C4-2B (cell line): ENCODE results near the gene ING2.

Experiments used
- H3K27ac ChIP-seq: fragments of 450-650 bp; 2 replicates; pipeline ENCODE4 v1.5.1; 2017
- ZFX ChIP-seq: fragments of 450-650 bp; IDR thresholded peaks from 2 replicates; pipeline ENCODE4 v1.6.1; 2017
- TF ChIP-seq, protein P1 (sequence below): fragments of 450-650 bp; conservative IDR thresholded peaks from 2 replicates; pipeline ENCODE4 v1.5.1; 2017; ENCODE audit warnings: mild to moderate bottlenecking

Gene ING2

GRCh38 chr4:183517194-183517593 lies 12.3 kb downstream of the ING2 start:
- no peak overlapping the region for H3K27ac ChIP-seq
- TF ChIP-seq, protein P1, sequence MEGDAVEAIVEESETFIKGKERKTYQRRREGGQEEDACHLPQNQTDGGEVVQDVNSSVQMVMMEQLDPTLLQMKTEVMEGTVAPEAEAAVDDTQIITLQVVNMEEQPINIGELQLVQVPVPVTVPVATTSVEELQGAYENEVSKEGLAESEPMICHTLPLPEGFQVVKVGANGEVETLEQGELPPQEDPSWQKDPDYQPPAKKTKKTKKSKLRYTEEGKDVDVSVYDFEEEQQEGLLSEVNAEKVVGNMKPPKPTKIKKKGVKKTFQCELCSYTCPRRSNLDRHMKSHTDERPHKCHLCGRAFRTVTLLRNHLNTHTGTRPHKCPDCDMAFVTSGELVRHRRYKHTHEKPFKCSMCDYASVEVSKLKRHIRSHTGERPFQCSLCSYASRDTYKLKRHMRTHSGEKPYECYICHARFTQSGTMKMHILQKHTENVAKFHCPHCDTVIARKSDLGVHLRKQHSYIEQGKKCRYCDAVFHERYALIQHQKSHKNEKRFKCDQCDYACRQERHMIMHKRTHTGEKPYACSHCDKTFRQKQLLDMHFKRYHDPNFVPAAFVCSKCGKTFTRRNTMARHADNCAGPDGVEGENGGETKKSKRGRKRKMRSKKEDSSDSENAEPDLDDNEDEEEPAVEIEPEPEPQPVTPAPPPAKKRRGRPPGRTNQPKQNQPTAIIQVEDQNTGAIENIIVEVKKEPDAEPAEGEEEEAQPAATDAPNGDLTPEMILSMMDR = no peak
- TF ChIP-seq ZFX = no peak

DNA sequence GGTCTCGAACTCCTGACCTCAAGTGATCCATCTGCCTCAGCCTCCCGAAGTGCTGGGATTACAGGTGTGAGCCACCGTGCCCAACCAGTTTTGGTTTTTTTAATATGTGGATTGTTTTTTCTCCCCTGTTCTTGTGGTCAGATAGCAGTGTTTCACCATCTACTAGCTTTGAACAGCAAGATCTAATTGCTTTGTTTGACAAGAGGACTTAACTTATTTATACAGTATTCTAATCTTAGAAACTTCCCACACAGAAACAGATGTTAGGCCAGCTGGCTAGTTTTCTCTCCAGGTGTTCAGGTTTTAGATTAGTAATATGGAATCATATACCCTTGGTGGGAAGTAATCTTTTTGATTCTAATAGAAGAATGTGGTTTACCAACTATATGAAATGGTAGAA lies 12.9 kb downstream of the ING2 start:
- no peak overlapping the region for H3K27ac ChIP-seq
- no peak for TF ChIP-seq ZFX
- TF ChIP-seq, protein P1 = no peak

GRCh38 chr4:183522821-183523220 lies 18.0 kb downstream of the ING2 start:
- no peak overlapping the region for H3K27ac ChIP-seq
- TF ChIP-seq, protein P1 = no peak
- TF ChIP-seq ZFX = no peak

DNA sequence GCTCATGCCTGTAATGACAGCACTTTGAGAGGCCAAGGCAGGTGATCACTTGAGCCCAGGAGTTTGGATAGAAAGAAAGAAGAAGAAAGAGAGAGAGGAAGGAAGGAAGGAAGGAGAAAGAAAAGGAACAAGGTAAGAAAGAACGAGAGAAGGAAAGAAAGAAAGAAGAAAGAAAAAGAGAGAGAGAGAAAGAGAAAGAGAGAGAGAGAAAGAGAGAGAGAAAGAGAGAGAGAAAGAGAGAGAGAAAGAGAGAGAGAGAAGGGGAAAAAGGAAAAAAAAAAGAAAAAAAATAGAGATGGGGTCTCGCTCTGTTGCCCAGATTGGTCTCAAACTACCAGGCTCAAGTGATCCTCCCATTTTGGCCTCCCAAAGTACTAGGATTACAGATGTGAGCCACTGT lies 22.5 kb downstream of the ING2 start:
- no peak for TF ChIP-seq ZFX
- TF ChIP-seq, protein P1 = no peak
- no peak overlapping the region for H3K27ac ChIP-seq

DNA sequence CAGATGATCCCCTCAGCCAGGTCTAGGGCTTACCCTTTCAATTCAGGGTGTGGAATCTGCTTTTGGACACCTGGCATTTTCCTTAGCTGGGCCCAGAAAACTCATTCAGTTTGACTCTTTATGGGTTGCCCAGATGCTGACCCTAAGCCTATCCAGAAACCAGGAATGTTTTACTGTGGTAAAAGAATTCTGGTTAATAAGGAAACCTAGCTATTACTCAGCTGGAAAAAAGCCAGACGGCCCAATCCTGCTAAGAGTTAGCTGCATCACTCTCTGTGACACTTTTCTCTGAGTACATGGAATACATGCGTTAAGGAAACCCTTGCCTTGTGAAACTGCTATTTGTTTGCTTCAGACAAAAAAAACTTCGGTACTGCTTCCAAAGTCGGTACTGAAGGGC lies 28.0 kb downstream of the ING2 start:
- no peak overlapping the region for H3K27ac ChIP-seq
- no peak for TF ChIP-seq ZFX
- TF ChIP-seq, protein P1 = no peak

DNA sequence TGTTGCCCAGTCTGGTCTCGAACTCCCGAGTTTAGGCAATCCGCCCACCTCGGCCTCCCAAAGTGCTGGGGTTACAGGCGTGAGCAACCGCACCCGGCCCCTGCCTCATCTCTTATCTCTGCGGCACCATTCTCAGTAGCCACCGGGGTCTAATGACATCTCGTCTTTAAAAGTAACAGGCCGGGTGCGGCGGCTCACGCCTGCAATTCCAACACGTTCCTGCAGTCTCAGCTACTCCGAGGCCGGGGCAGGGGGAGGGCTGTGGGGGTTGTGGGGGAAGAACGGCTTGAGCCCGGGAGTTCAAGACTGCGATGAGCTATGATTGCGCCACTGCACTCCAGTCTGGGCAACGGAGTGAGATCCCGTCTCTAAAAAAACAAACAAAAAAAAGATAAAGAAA lies 28.8 kb downstream of the ING2 start:
- H3K27ac ChIP-seq = no peak overlapping the region
- TF ChIP-seq, protein P1 = no peak
- TF ChIP-seq ZFX = no peak

- no peak overlapping the region for H3K27ac ChIP-seq
- TF ChIP-seq ZFX = no peak
- TF ChIP-seq, protein P1 = no peak
Measured at GRCh38 chr4:183540410-183541009, 35.7 kb downstream of the ING2 start.
